ENCODE measurements around the gene ZRANB3. TPM values are rescaled to one million over a fixed set of nuclear protein-coding genes. Genes with fewer than 3 reads are reported as not detected.

Gene ZRANB3
- total and polyA plus RNA-seq, 2 donors (not counting 1 experiment from before 2014, with no cell fraction given): 4.8 to 7.4 TPM

DNA sequence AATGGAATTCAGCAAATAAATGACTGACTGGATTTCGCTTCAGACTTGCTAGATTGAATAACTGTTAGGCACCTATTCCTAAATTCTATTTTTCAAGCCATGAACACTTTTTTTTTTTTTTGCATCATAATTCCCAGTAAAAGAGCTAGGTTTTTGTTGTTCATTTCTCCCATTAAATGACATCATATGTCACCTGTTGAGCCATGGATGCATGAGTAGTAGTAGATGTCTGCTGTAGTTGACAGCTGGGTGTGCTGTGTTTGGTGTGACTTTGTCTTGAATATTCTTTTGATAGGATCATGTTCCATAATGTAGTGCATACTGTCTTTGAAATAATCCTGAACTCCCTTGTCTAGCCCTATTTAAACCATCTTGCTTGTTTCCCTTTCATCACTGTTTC, 363.7 kb downstream of the ZRANB3 start:
- H3K79me2 ChIP-seq (ENCODE audit: control insufficient read depth, insufficient read depth, low read length): no peaks in the 10 kb centered on the region
- H3K4me2 ChIP-seq (ENCODE audit: extremely low read depth, insufficient read depth, low read length): no peak overlapping the region
- no peaks in the 10 kb centered on the region for H4K20me1 ChIP-seq (ENCODE audit: control insufficient read depth, extremely low read depth, insufficient read depth, low read length)
- TF ChIP-seq EZH2 (IDR thresholded peaks at IDR 0.05; ENCODE audit: low read length, missing control alignments): no peak
- TF ChIP-seq, protein P1, sequence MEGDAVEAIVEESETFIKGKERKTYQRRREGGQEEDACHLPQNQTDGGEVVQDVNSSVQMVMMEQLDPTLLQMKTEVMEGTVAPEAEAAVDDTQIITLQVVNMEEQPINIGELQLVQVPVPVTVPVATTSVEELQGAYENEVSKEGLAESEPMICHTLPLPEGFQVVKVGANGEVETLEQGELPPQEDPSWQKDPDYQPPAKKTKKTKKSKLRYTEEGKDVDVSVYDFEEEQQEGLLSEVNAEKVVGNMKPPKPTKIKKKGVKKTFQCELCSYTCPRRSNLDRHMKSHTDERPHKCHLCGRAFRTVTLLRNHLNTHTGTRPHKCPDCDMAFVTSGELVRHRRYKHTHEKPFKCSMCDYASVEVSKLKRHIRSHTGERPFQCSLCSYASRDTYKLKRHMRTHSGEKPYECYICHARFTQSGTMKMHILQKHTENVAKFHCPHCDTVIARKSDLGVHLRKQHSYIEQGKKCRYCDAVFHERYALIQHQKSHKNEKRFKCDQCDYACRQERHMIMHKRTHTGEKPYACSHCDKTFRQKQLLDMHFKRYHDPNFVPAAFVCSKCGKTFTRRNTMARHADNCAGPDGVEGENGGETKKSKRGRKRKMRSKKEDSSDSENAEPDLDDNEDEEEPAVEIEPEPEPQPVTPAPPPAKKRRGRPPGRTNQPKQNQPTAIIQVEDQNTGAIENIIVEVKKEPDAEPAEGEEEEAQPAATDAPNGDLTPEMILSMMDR (conservative IDR thresholded peaks at IDR 0.05 in 1 of 2, IDR thresholded peaks at IDR 0.05 in 1 of 2; ENCODE audit: low read depth in 1 of 2, low read length in 2 of 2): no peak
- H3K9ac ChIP-seq (ENCODE audit: insufficient read depth, low read length): no peak overlapping the region
- no peak for DNase-seq (ENCODE audit: low read depth in 2 of 2)
- H3K4me3 ChIP-seq (replicated peaks in 1 of 4; ENCODE audit: control extremely low read depth in 1 of 4, insufficient read depth in 1 of 4, low read depth in 3 of 4, low read length in 4 of 4): no peak overlapping the region
- no peak overlapping the region for H3K27ac ChIP-seq (ENCODE audit: insufficient read depth, low read length)
- H3K36me3 ChIP-seq (ENCODE audit: control insufficient read depth, insufficient read depth, low read length): peaks cover 4% of the 10 kb centered on the region
- H3K4me1 ChIP-seq (ENCODE audit: control insufficient read depth, extremely low read depth, insufficient read depth, low read length): no peaks in the 10 kb centered on the region
- H3K9me3 ChIP-seq (ENCODE audit: control insufficient read depth, insufficient read depth, low read depth, low read length): no peaks in the 10 kb centered on the region
- no peaks in the 10 kb centered on the region for H3K27me3 ChIP-seq (ENCODE audit: control insufficient read depth, insufficient read depth, low read length)
- H2AFZ ChIP-seq (ENCODE audit: low read length): no peak overlapping the region

DNA sequence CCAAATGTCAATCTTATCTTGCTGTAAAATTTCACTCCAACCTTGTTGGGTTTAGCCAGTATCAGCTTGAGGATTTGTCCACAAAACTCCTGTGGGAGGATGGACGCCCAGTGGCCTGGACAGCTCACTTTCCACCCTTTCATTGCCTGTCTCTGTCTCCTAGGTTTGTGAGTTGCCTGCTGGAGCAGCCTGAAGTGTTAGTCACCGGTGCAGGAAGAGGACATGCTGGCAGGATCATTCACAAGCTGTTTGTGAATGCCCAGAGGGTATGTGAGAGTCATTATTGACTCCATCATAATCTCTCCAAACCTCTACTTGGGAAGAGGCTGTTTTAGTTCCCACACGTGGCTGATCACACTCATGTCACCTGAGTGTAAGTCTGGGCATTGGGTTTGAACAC, 366.6 kb downstream of the ZRANB3 start:
- Histone ChIP-seq H3K4me3 (replicated peaks in 1 of 4; ENCODE audit: control extremely low read depth in 1 of 4, insufficient read depth in 1 of 4, low read depth in 3 of 4, low read length in 4 of 4) (no peak overlapping the region), H3K9me3 (ENCODE audit: control insufficient read depth, insufficient read depth, low read depth, low read length) (no peaks in the 10 kb centered on the region), H3K4me1 (ENCODE audit: control insufficient read depth, extremely low read depth, insufficient read depth, low read length) (no peaks in the 10 kb centered on the region), H4K20me1 (ENCODE audit: control insufficient read depth, extremely low read depth, insufficient read depth, low read length) (no peaks in the 10 kb centered on the region), H3K79me2 (ENCODE audit: control insufficient read depth, insufficient read depth, low read length) (no peaks in the 10 kb centered on the region), H3K9ac (ENCODE audit: insufficient read depth, low read length) (no peak overlapping the region), H3K4me2 (ENCODE audit: extremely low read depth, insufficient read depth, low read length) (no peak overlapping the region), H2AFZ (ENCODE audit: low read length) (no peak overlapping the region), H3K36me3 (ENCODE audit: control insufficient read depth, insufficient read depth, low read length) (peaks cover 4% of the 10 kb centered on the region), H3K27me3 (ENCODE audit: control insufficient read depth, insufficient read depth, low read length) (no peaks in the 10 kb centered on the region), H3K27ac (ENCODE audit: insufficient read depth, low read length) (no peak overlapping the region)
- DNase-seq (ENCODE audit: low read depth in 2 of 2): peak in 1 of 2 donors; percentile 84
- TF ChIP-seq, protein P1 (conservative IDR thresholded peaks at IDR 0.05 in 1 of 2, IDR thresholded peaks at IDR 0.05 in 1 of 2; ENCODE audit: low read depth in 1 of 2, low read length in 2 of 2): no peak
- TF ChIP-seq EZH2 (IDR thresholded peaks at IDR 0.05; ENCODE audit: low read length, missing control alignments): no peak

DNA sequence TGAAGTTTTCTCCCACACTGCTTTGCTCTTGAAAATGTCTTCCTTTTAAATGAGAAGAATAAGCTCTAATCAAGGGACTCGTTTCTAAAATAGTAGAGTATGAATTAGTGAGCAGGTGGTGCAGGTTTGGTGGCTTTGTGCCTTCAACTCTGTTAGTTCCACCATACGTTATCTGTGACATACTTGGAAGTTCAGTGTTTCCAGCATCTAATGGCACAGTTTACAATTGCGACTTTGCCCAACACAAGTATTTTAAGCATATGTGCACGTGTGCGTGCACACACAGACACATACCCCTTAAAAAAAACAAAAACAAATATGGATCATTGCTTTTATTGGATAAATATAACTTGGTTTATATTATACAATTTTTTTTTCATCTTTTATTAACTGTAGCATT, 367.1 kb downstream of the ZRANB3 start:
- Histone ChIP-seq H3K27ac (ENCODE audit: insufficient read depth, low read length) (no peak overlapping the region), H3K36me3 (ENCODE audit: control insufficient read depth, insufficient read depth, low read length) (peaks cover 4% of the 10 kb centered on the region), H3K4me2 (ENCODE audit: extremely low read depth, insufficient read depth, low read length) (no peak overlapping the region), H3K79me2 (ENCODE audit: control insufficient read depth, insufficient read depth, low read length) (no peaks in the 10 kb centered on the region), H3K9me3 (ENCODE audit: control insufficient read depth, insufficient read depth, low read depth, low read length) (no peaks in the 10 kb centered on the region), H3K4me3 (replicated peaks in 1 of 4; ENCODE audit: control extremely low read depth in 1 of 4, insufficient read depth in 1 of 4, low read depth in 3 of 4, low read length in 4 of 4) (no peak overlapping the region), H4K20me1 (ENCODE audit: control insufficient read depth, extremely low read depth, insufficient read depth, low read length) (no peaks in the 10 kb centered on the region), H3K27me3 (ENCODE audit: control insufficient read depth, insufficient read depth, low read length) (no peaks in the 10 kb centered on the region), H3K4me1 (ENCODE audit: control insufficient read depth, extremely low read depth, insufficient read depth, low read length) (no peaks in the 10 kb centered on the region), H3K9ac (ENCODE audit: insufficient read depth, low read length) (no peak overlapping the region), H2AFZ (ENCODE audit: low read length) (no peak overlapping the region)
- TF ChIP-seq, protein P1 (conservative IDR thresholded peaks at IDR 0.05 in 1 of 2, IDR thresholded peaks at IDR 0.05 in 1 of 2; ENCODE audit: low read depth in 1 of 2, low read length in 2 of 2): no peak
- DNase-seq (ENCODE audit: low read depth in 2 of 2): no peak
